GM18909 (cell line): ENCODE results near the gene SLC25A22.

Experiments
- ATAC-seq: cut with Tn5 transposase; IDR thresholded peaks from one replicate; pipeline ENCODE4 v1.9.1; 2021; ENCODE audit warnings: mild to moderate bottlenecking; ENCODE audit not compliant: unreplicated experiment, poor library complexity

SLC25A22 gene

DNA sequence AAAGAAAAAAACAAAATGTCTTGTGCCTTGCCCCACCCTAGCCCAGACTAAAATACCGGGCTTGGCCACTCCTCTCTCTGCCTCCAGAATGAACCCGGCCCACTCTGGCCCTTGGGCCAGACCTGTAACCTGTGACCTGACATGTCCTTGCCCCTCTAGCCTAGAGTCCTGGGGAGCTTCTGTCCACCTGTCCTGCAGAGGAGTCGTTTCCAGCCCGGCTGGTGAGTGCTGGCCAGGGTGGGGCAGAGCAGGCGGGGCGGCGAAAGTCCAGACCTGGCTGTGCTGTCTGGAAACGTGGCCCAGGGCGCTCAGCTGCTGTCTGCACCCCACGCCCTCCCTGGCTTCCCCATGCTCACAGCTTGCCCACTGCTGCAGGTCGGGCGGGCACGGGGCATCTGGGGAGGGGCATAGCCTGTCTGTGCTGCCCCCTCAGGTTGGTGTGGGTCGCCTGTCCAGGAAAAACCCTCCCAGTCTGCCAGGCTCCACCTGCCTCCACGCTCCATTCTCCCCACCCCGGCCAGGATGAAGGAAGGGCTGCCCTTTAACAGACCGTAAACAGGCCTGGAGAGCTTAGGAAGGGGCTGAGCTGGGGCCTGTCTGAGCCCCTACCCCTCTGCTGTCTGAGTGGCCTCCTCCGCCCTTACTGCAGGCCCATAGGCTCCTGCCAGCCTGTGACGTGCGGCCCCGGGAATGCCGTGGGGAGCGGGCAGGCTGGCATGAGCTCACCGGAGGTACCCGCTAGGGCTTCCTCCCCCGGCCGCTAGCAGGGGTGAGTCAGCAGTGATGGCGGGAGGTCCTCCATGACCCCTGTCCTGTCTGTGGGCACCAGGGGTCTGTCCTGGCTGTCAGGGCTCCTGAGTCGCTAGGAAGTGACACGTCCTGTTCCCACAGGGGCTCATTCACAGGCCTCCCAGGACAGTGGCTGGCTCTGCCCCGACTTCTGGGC is 36.6 kb upstream of the SLC25A22 start:
- no peak for ATAC-seq

DNA sequence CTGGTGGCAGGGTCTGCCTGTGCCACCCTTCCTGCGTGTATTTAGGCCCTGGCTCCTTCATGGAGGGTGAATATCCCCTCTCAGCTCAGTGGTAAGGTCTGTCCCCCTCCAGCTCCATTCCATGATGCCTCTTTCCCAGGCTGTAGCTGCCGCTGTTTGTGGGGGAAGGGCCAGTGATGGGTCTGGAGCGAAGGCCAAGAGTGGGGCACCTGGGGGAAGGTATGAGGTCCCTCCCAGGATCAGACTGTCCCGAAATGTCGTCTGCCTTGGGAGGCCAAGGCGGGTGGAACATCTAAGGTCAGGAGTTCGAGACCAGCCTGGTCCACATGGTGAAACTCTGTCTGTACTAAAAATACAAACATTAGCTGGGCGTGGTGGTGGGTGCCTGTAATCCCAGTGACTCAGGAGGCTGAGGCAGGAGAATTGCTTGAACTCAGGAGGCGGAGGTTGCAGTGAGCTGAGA is 35.8 kb upstream of the SLC25A22 start:
- no peak for ATAC-seq

DNA sequence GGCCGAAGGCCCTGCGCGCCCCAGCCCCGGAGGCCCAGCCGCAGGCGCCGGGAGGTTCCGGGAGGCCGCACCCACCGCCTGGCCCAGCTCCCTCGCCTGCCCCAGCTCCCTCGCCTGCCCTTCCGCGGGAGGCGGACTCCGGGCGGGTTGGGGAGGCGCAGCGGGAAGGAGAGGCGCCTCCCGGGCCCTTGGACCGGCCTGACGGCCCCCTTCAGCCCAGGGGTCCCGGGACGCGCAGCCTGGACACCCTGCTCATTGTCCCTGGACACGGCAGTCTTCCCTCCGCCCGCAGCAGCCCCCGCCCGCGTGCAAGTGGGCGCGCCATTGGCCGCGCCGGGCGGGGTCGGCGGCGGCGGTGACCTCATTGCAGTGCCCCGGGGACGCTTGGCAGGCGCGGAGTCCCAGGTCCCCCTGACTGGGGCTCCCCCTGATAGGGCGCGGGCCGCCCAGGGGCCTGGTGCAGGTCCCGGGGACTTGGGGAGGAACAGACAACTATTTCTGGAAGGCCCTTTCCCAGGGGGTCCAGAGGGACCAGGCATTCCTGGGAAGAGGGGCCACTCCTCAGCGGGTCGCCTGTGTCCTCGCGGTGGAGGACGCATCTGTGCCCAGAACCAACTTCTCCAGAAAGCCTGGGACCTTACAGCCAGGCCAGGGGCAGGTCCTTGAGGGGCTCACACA is 35.2 kb upstream of the SLC25A22 start:
- ATAC-seq = no peak

- ATAC-seq = no peak
These were observed 34.5 kb upstream of the SLC25A22 start, which contains the start of gene CD151 for GRCh38 chr11:832529-833113. Gene CD151, plus strand, starts transcription at chr11:832952. Its CDS starts 3,118 bp downstream, at chr11:836070.

GRCh38 chr11:831961-832528 is 34.0 kb upstream of the SLC25A22 start:
- no peak for ATAC-seq

DNA sequence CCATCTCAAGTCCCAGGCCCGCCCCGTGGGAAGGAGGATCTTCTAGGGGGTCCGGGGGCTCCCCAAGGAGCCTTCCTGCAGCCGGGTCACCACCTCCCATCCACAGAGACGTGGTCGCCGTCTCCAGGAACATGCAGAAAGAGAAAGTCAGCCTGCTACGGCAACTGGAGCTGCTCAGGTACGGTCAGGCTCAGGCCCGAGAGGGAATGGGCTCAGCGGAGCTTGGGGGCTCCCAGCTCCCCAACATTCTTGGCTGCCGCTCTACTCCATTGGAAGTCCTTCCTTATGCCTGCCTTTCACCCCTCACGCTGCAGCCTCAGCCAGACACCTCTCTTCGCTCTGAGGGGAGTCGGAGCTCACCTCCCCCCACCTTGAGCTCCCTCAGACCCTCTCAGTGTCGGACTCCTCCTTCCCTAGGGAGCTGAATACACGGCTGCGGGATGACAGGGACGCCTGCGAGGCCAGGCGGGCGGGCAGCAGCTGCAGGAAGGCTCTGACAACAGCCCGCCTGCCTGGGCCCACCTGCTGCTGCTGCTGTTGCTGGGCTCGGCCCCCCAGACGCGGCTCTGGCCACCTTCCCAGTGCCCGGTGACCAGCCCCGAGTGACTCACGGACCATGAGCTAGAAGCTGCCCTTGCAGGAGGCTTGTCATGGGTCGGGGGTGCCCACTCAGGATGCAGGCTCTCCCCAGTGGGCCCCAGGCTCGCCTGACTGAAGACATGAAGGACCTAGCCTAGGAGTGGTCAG is 33.2 kb upstream of the SLC25A22 start:
- no peak for ATAC-seq

- ATAC-seq = no peak
These were observed 32.4 kb upstream of the SLC25A22 start for GRCh38 chr11:830295-831117.

- ATAC-seq = no peak
These were observed 31.8 kb upstream of the SLC25A22 start for GRCh38 chr11:829847-830294.

- ATAC-seq = no peak
These were observed 31.2 kb upstream of the SLC25A22 start for GRCh38 chr11:829176-829846.

GRCh38 chr11:828506-829175 is 30.6 kb upstream of the SLC25A22 start:
- ATAC-seq = no peak

GRCh38 chr11:827897-828192 is 29.8 kb upstream of the SLC25A22 start, which contains the start of gene CRACR2B:
Gene CRACR2B, plus strand, starts transcription at chr11:827919. Its CDS starts 689 bp downstream, at chr11:828608.
- ATAC-seq = no peak

DNA sequence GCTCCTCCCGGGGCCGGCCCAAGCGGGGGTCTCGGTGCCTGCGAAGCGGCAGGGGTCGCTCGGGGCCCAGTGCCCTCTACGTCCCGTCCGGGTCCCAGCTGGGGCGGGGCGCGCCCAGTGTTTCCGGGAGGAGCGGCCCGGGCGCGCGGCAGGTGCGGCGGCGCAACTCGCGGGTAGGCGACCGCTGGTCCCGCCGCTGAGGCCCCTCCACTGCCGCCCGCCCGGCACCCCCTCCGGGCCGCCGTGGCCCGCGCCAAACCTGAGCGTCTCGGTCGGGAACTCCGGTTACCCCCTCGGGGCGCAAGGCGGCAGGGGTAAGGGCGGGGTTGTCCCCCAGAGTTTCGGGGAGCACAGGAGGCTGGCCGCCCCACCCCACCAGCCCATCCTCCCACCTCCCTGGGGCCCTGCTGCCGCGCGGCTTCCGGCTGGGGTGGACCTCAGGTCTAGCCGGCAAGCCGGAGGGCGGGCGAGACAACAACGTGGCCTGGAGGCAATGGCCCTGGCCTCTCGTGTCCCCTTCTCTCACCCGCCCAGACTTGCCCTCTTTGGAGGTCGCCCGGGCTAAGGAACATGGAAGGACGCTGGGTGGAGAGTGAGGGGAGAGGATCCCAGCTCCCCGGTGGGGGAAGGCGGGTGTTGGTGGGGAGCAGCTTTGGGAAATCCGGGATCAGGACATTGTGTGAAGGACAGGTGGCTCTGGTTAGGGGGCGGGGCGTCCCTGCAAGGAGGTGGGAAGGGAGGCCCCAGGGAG is 29.2 kb upstream of the SLC25A22 start:
- ATAC-seq = no peak

- ATAC-seq = no peak
These were observed 28.7 kb upstream of the SLC25A22 start for GRCh38 chr11:826836-827145.

- no peak for ATAC-seq
These were observed 28.1 kb upstream of the SLC25A22 start for GRCh38 chr11:826227-826621.

DNA sequence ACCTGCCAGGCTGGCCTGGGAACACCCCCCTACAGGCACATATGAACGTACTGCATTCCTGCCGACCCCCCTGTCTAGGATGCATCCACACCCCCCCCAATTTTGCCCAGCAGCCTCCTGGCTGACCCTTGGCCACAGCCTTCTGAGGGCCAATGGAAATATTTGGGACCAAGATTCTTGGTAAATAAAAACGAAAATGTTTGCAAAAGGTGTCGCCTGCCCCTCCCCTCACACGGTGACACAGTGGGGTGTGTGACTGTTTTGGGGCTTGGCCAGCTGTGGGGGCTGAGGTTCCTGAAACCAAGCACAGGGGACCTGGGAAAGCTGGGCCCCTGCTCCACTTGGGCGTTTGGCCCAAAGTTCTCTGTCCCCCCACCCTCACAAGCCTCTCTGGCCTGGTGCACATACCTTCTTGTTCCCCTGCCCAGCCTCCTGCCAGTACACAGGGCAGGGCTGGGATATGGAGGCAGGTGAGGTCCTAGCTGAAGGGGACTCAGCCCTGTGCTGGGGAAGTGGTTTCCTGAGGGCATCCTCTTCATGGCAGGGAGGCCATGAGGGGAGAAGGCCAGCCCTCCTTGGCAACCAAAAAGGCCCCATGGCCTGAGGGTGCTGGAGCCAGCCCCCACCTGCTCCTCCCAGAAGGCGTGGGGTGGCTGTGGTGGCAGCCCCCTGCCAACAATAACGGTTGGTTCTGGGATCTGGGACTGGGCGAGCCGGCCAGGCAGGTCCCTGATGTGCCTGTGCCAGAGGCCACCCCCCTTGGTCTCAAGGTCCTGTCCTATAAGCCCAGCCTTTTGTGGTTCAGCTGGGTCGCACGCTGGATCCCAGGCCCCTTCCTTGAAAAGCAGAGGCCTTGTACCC is 27.5 kb upstream of the SLC25A22 start:
- ATAC-seq = no peak

- no peak for ATAC-seq
These were observed 26.9 kb upstream of the SLC25A22 start for GRCh38 chr11:824942-825341.
